ENCODE results near the gene THUMPD2. TPM values are rescaled to one million over a fixed set of nuclear protein-coding genes. Genes with fewer than 3 reads are reported as not detected.

The THUMPD2 gene
- total RNA-seq, 1 donor from 2014 or later: 11.5 TPM

DNA sequence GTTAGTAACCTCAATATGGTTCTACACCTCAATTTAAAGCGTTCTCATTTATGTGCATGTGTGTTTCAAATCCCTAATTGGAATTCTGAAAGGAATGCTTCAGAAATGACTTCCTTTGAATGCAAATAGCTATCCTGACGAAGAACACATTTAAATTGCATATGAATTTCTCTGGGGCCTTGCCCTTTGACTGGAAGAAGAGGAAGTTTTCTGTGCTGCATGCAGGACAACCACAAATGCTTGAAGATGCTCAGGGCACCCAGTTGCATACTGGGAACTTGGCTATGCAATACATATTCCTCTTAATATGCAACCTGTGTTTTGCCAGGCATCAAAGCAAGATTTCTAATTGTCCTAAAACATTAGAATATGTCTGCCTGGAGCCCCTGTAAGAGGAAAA, 58.1 kb downstream of the THUMPD2 start:
- H3K27me3 ChIP-seq (ENCODE audit: control insufficient read depth, insufficient read depth, low read length): no peaks in the 10 kb centered on the region
- no peak for DNase-seq (ENCODE audit: low read depth)
- H3K36me3 ChIP-seq (ENCODE audit: control insufficient read depth, insufficient read depth, low read length): no peaks in the 10 kb centered on the region
- TF ChIP-seq, protein P1, sequence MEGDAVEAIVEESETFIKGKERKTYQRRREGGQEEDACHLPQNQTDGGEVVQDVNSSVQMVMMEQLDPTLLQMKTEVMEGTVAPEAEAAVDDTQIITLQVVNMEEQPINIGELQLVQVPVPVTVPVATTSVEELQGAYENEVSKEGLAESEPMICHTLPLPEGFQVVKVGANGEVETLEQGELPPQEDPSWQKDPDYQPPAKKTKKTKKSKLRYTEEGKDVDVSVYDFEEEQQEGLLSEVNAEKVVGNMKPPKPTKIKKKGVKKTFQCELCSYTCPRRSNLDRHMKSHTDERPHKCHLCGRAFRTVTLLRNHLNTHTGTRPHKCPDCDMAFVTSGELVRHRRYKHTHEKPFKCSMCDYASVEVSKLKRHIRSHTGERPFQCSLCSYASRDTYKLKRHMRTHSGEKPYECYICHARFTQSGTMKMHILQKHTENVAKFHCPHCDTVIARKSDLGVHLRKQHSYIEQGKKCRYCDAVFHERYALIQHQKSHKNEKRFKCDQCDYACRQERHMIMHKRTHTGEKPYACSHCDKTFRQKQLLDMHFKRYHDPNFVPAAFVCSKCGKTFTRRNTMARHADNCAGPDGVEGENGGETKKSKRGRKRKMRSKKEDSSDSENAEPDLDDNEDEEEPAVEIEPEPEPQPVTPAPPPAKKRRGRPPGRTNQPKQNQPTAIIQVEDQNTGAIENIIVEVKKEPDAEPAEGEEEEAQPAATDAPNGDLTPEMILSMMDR (IDR thresholded peaks at IDR 0.05; ENCODE audit: insufficient read depth, low read length, poor library complexity, severe bottlenecking): no peak
- H3K4me3 ChIP-seq (ENCODE audit: low read depth, low read length): no peak overlapping the region

DNA sequence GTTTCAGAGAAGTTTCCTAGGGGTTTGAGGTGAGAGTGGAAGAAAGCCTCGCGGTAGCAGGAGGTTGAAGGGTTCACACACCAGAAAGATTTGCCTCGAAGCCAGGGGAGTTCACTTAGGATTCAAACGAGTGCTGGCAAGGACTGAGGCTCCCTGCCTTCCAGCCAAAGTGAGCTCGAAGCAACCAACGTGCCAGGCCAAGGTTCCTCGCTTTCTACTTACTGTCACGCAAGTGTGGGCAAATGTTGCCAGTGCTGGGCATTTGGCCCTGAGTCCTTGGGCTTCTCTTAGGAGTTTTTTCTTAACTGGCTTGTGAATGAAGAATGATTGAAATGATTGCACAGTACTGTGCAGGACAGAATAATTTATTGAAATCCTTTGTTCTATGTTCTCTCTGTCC, 59.7 kb downstream of the THUMPD2 start:
- Histone ChIP-seq H3K27me3 (ENCODE audit: control insufficient read depth, insufficient read depth, low read length) (no peaks in the 10 kb centered on the region), H3K4me3 (ENCODE audit: low read depth, low read length) (no peak overlapping the region), H3K36me3 (ENCODE audit: control insufficient read depth, insufficient read depth, low read length) (no peaks in the 10 kb centered on the region)
- TF ChIP-seq, protein P1 (IDR thresholded peaks at IDR 0.05; ENCODE audit: insufficient read depth, low read length, poor library complexity, severe bottlenecking): no peak
- DNase-seq (ENCODE audit: low read depth): no peak

DNA sequence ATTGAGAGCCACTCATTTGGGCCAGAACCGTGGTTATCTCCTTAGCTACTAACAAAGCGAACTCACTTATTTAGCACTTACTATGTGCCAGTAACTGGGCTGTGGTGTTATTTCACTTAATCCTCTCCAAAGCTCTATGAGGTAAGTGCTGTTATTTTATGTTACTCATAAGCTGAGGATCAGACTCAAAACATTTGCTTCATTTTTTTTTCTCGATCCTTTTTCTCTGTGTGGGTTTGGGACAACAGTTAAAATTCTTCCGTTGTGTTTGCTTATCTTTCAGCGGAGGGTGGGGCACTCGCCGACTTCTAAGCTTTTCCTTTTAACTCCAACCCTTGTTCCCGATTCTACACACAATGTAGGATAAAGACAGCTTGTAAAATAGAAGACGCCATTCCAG, 60.6 kb downstream of the THUMPD2 start:
- Histone ChIP-seq H3K36me3 (ENCODE audit: control insufficient read depth, insufficient read depth, low read length) (no peaks in the 10 kb centered on the region), H3K4me3 (ENCODE audit: low read depth, low read length) (no peak overlapping the region), H3K27me3 (ENCODE audit: control insufficient read depth, insufficient read depth, low read length) (no peaks in the 10 kb centered on the region)
- TF ChIP-seq, protein P1 (IDR thresholded peaks at IDR 0.05; ENCODE audit: insufficient read depth, low read length, poor library complexity, severe bottlenecking): no peak
- no peak for DNase-seq (ENCODE audit: low read depth)

DNA sequence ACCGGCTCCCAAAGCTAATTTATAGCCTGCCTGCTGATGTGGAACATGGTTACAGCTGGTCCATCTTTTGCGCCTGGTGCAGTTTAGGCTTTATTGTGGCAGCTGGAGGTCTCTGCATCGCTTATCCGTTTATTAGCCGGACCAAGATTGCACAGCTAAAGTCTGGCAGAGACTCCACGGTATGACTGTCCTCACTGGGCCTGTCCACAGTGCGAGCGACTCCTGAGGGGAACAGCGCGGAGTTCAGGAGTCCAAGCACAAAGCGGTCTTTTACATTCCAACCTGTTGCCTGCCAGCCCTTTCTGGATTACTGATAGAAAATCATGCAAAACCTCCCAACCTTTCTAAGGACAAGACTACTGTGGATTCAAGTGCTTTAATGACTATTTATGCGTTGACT, 62.0 kb downstream of the THUMPD2 start:
- no peak for DNase-seq (ENCODE audit: low read depth)
- TF ChIP-seq, protein P1 (IDR thresholded peaks at IDR 0.05; ENCODE audit: insufficient read depth, low read length, poor library complexity, severe bottlenecking): no peak

DNA sequence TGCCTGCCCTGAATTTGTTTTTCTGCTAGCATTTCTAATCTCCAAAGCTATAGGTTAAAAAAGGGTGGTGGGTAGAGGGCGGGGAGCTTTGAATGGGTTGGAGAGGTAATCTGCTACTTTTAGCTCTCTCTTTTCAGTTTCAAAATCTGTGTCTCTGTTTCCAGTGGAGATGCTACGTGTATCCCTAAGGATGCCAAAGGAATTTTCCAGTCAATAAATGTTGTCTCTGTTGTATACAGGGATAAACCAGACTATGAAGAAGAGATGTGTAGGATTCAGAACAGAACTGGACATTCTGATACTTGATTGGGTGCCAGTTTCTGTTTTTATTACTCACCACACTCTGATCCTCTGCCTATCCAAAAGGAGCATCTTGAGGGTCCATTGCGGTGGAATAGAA, 63.2 kb downstream of the THUMPD2 start:
- no peaks in the 10 kb centered on the region for H3K27me3 ChIP-seq (ENCODE audit: control insufficient read depth, insufficient read depth, low read length)
- no peak for DNase-seq (ENCODE audit: low read depth)
- H3K4me3 ChIP-seq (ENCODE audit: low read depth, low read length): no peak overlapping the region
- TF ChIP-seq, protein P1 (IDR thresholded peaks at IDR 0.05; ENCODE audit: insufficient read depth, low read length, poor library complexity, severe bottlenecking): no peak
- no peaks in the 10 kb centered on the region for H3K36me3 ChIP-seq (ENCODE audit: control insufficient read depth, insufficient read depth, low read length)

More for the DNA sequence above, 62.0 kb downstream of the THUMPD2 start:
- Histone ChIP-seq H3K36me3 (ENCODE audit: control insufficient read depth, insufficient read depth, low read length) (no peaks in the 10 kb centered on the region), H3K27me3 (ENCODE audit: control insufficient read depth, insufficient read depth, low read length) (no peaks in the 10 kb centered on the region), H3K4me3 (ENCODE audit: low read depth, low read length) (no peak overlapping the region)

DNA sequence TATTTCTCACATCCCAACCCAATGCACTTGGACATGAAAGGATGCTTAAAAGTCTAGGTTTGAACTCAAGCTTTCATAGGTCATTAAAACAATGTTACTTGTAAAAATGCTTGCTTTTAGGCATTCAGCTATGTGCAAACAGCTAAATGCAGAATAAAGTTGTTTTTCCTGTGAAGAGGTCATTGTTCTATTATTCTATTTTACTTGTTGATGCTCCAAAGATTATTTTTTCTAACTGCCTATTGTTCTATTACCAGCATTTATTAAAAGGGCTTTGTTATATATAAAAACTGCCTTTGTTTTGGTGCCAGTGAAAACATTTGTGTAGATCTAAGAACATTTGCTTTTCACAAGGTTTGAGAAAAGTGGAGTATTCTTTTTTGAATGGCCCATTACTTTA, 64.0 kb downstream of the THUMPD2 start:
- H3K36me3 ChIP-seq (ENCODE audit: control insufficient read depth, insufficient read depth, low read length): no peaks in the 10 kb centered on the region
- TF ChIP-seq, protein P1 (IDR thresholded peaks at IDR 0.05; ENCODE audit: insufficient read depth, low read length, poor library complexity, severe bottlenecking): no peak
- no peak for DNase-seq (ENCODE audit: low read depth)
- H3K4me3 ChIP-seq (ENCODE audit: low read depth, low read length): no peak overlapping the region
- no peaks in the 10 kb centered on the region for H3K27me3 ChIP-seq (ENCODE audit: control insufficient read depth, insufficient read depth, low read length)

Measured in kidney epithelial cell (primary cell).